ENCODE data around the gene CREG2. TPM values are rescaled to one million over a fixed set of nuclear protein-coding genes. Genes with fewer than 3 reads are reported as not detected.

CREG2 gene
- total and polyA plus RNA-seq, 7 donors = 0.04 to 0.34 (median 0.10) TPM; not detected in 3

DNA sequence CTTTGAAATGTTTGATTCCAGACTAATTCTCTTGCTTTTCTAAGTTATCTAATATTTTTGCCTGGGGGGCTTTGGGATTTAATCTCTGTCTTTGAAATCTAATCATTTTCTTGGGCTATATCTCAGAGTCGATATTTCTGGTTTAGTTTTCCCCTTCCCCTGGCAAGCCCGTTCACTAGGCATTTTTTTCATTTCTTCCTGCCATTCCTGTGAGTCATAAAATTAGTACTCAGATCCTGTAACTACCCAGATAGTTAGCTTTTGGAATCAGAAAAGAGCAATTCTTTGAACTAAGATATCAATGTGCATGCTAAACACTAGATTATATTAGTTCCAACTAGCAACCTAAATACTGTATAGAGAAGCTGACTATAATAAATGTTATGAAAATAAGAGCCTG lies 49.4 kb downstream of the CREG2 start:
- Histone ChIP-seq H3K9me3 (no peaks in the 10 kb centered on the region), H3K36me3 (ENCODE audit: insufficient read depth in 1 of 2, low read depth in 1 of 2) (no peaks in the 10 kb centered on the region), H3K4me1 (no peaks in the 10 kb centered on the region), H3K27ac (no peak overlapping the region), H3K4me3 (no peak overlapping the region), H3K27me3 (ENCODE audit: insufficient read depth in 3 of 3, low read length in 2 of 3) (no peaks in the 10 kb centered on the region)
- 42 to 55% (median 43%) methylated on average over 2 of the region's 2 CpGs for WGBS, 3 donors
- intact Hi-C loops (cut with DNase I) = no loop called here
- DNase-seq (no peak), ATAC-seq (no peak)
- TF ChIP-seq, protein P1, sequence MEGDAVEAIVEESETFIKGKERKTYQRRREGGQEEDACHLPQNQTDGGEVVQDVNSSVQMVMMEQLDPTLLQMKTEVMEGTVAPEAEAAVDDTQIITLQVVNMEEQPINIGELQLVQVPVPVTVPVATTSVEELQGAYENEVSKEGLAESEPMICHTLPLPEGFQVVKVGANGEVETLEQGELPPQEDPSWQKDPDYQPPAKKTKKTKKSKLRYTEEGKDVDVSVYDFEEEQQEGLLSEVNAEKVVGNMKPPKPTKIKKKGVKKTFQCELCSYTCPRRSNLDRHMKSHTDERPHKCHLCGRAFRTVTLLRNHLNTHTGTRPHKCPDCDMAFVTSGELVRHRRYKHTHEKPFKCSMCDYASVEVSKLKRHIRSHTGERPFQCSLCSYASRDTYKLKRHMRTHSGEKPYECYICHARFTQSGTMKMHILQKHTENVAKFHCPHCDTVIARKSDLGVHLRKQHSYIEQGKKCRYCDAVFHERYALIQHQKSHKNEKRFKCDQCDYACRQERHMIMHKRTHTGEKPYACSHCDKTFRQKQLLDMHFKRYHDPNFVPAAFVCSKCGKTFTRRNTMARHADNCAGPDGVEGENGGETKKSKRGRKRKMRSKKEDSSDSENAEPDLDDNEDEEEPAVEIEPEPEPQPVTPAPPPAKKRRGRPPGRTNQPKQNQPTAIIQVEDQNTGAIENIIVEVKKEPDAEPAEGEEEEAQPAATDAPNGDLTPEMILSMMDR (IDR thresholded peaks at IDR 0.05) = no peak

DNA sequence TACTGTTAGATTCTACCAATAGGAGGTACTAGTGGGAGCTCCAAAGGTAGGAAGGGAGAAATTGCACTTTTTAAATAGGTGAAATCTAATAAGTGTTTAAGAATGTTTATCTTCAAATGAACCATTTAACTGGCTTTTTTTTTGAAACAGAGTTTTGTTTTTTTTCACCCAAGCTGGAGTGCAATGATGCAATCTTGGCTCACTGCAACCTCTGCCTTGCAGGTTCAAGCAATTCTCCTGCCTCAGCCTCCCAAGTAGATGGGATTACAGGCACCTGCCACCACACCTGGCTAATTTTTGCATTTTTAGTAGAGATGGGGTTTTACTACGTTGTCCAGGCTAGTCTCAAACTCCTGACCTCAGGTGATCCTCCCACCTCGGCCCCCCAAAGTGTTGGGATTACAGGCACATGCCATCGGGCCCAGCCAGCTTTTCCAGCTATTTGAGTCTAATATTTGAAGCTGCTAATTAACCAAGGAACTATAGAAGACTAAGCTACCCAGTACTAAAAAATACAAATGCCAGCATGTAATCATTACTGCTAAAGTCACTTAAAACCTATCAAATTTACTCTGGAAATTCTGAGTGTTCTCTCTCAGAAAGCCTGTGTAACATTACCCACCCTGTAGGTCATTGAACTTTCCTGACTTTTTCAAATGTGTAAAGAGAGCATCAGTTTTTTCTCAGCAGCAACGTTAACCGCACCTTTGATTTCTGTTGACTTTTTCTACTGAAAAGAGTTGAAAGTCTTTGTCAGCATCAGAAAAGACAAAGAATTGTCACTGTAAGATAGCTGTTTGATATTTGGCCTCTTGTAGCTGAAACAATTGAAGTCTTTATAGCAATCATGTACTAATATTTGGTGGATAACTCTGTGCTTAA lies 54.2 kb downstream of the CREG2 start:
- 50 to 55% (median 50%) methylated on average over 5 of the region's 5 CpGs for WGBS, 3 donors
- ATAC-seq = no peak
- H3K27ac ChIP-seq = no peak overlapping the region

DNA sequence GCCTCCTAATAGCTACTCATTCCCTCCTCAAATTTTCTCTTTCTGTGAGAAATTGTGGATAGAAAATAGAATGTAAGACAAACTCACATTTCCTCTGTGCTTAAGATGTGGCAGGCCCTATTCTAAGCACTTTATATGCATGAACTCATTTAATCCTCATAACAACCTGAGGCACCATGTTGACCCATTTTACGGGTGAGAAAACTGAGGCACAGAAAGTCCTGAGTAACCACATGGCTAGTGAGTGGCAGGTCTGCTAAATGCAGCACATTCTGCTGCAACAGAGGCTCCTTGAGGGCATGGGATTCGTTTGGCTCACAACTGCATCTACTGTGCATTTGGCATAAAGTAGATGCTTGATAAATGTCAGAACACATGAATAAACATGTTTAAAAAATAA lies 56.1 kb downstream of the CREG2 start:
- WGBS, 3 donors = 86 to 92% (median 86%) methylated on average over 2 of the region's 2 CpGs
- intact Hi-C loops (cut with DNase I) = no loop called here
- Histone ChIP-seq H3K27me3 (ENCODE audit: insufficient read depth in 3 of 3, low read length in 2 of 3) (no peaks in the 10 kb centered on the region), H3K36me3 (ENCODE audit: insufficient read depth in 1 of 2, low read depth in 1 of 2) (no peaks in the 10 kb centered on the region), H3K4me3 (no peak overlapping the region), H3K9me3 (no peaks in the 10 kb centered on the region), H3K27ac (no peak overlapping the region), H3K4me1 (no peaks in the 10 kb centered on the region)
- no peak for ATAC-seq
- no peak for DNase-seq
- TF ChIP-seq, protein P1 (IDR thresholded peaks at IDR 0.05) = no peak

More for the DNA sequence above, 54.2 kb downstream of the CREG2 start:
- Histone ChIP-seq H3K27me3 (ENCODE audit: insufficient read depth in 3 of 3, low read length in 2 of 3) (no peaks in the 10 kb centered on the region), H3K4me3 (no peak overlapping the region), H3K4me1 (no peaks in the 10 kb centered on the region), H3K9me3 (no peaks in the 10 kb centered on the region), H3K36me3 (ENCODE audit: insufficient read depth in 1 of 2, low read depth in 1 of 2) (no peaks in the 10 kb centered on the region)
- TF ChIP-seq, protein P1 (IDR thresholded peaks at IDR 0.05) = no peak
- no peak for DNase-seq
- intact Hi-C loops (cut with DNase I) = no loop called here

DNA sequence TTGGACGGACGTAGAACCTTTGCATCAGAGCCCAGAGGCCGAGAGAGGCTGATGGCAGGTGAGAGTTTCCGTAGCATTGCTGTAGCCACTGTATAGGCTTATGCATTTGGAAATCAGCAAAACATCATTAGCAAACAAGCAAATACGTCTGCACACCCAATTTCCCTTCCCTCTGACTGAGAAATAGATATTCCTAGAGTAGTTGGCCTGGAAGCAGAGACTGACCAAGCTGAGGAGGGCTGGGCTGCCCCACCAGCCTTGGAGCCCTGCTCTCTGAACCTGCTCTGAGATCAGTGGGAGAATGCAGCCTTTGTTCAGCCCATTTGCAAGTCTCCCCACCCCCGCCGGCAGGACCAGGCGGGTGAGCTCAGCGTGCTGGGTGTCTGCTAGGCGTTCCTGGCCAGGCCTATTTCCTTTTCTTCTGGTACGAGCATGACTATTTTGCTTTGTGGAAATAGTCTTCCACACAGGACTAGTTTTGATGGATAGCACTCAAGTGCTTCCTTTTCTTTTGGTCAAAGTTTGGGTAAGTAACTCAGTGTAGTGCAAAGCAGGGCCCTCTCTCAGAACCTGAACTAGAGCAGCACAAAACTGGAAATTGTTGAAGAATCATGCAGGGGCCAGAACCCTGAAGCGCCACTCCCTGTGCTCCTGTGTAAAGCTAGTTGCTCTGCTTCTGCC lies 56.9 kb downstream of the CREG2 start:
- H3K27ac ChIP-seq = no peak overlapping the region
- no peak overlapping the region for H3K4me3 ChIP-seq
- DNase-seq (peak in 1 of 2 donors; percentile 32), ATAC-seq (peak in 1 of 4 donors; percentile 22)
- no peaks in the 10 kb centered on the region for H3K9me3 ChIP-seq
- WGBS, 3 donors = 68 to 75% (median 69%) methylated on average over 12 of the region's 12 CpGs
- no peaks in the 10 kb centered on the region for H3K36me3 ChIP-seq (ENCODE audit: insufficient read depth in 1 of 2, low read depth in 1 of 2)
- no peaks in the 10 kb centered on the region for H3K4me1 ChIP-seq
- no peaks in the 10 kb centered on the region for H3K27me3 ChIP-seq (ENCODE audit: insufficient read depth in 3 of 3, low read length in 2 of 3)
- intact Hi-C loops (cut with DNase I) = no loop called here
- TF ChIP-seq, protein P1 (IDR thresholded peaks at IDR 0.05) = no peak
